ENCODE results near the gene PRICKLE2.

PRICKLE2 gene

DNA sequence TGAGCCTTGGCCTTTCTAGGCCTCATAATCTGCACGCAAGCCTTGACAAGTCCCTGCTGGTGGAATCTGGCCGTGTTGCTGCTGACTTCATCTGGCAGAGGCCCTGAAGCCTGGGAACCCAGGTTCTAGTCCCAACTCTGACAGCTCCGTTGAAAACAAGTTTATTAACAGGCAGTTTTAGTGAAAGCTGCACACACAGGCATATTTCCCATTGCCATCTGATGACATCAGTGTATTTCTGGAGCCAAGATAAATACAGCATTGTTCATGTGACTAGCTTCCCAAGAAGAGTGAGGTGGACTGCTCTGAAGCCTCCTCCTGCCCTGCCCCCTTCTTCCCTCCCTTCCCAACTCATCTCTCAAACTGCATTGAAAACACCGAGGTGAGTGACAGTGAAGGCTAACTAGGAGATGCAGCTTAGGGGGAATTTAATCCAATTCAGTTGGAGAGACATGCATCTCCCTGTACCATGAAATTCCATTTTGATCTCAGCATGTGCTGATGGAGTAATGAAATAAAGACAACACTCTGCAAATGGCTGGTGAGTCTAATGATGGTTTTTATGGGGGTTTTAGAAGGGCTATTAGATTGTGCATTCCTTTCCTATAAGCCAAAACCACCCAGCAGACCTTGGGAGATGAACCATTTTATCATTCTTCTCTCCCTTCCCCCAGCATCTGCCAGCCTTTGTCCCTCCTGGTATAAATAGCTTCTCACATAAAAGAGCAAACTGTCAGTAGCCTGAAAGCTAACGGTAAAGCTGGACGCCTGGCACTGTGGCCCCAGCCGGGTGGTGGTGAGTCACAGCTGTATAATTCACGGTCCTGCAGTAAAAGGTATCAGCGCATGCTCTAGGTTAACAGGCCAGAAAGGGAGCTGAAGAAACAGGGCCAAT is 38.0 kb downstream of the PRICKLE2 start:
- no peak for DNase-seq

DNA sequence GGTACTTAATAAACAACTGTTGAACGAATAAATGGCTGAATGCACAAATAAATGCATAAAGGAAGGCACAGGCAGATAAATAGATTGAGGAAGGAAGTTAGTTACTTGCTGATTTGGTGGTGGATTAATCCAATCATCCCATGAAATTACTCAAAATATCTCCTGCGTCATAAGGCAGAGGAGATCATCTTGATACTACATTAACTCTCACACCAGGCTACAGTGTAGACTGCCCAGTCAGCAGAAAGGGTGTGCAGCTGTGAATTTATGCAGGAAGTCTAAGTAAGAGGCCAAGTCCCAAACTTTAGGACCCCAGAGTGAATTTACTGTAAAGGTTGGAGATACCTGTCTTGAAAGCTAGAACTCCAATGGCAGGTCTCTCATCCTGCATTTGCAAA is 38.6 kb downstream of the PRICKLE2 start:
- DNase-seq = no peak

- no peak for DNase-seq
Observed at GRCh38 chr3:64185436-64185835, 39.8 kb downstream of the PRICKLE2 start.

GRCh38 chr3:64184621-64185020 is 40.6 kb downstream of the PRICKLE2 start:
- DNase-seq = no peak

DNA sequence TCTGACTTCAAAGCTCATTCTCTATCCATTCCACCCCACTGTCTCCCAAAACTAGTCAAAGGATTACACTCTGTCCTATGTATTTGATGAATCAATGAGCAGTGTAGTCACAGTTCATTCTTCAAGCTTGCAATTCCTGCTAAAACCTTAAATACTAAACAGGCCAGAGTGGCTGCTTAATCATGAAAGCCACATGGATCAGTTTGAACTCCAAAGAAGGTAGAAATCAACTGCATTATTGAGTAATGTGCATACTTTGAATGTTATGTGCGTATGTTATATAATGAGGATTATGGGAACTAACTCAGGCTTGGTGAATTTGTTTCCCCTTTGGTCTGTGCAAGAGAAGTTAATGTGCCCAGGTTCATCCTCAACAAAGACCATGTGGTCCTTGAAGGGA is 45.4 kb downstream of the PRICKLE2 start:
- DNase-seq = no peak

DNA sequence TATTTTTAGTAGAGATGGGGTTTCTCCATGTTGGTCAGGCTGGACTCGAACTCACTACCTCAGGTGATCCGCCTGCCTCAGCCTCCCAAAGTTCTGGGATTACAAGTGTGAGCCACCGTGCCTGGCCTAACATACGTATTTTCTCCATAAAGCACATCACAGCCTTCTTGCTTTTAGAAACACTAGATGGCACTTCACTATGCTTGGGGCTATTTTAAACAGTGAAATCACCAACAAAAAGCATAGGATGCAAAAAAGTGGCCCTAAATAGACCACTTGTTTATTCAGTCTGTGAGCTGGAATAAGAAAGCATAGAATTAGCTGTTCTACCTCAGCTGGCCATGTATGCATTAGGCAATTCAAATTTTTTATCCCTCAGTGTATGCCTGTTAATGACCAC is 46.0 kb downstream of the PRICKLE2 start:
- DNase-seq = no peak

- DNase-seq = no peak
Observed at GRCh38 chr3:64178419-64178818, 46.8 kb downstream of the PRICKLE2 start.

GRCh38 chr3:64176461-64176996 is 48.7 kb downstream of the PRICKLE2 start:
- no peak for DNase-seq

GRCh38 chr3:64174328-64174727 is 50.9 kb downstream of the PRICKLE2 start:
- DNase-seq = no peak

GRCh38 chr3:64173563-64173962 is 51.7 kb downstream of the PRICKLE2 start:
- DNase-seq = no peak

DNA sequence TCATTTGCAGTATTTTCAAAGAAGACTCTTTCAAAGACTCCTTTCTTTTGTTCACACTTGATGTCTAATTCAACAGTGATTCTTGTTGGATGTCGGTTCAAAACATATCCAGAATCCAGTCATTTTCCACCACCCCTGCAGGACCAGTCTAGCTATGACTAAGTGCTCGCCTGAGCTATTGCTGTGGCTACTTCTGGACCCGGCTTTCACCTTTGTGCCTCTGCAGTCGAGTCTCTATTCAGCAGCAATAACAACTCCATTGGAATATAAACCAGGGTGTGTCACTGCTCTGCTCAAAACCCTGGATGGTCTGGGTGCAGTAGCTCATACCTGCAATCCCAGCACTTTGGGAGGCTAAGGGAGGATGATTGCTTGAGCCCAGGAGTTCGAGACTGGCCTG is 55.0 kb downstream of the PRICKLE2 start:
- DNase-seq = no peak

GRCh38 chr3:64167868-64168267 is 57.4 kb downstream of the PRICKLE2 start:
- DNase-seq = no peak

- no peak for DNase-seq
Observed at GRCh38 chr3:64167351-64167750, 57.9 kb downstream of the PRICKLE2 start.

DNA sequence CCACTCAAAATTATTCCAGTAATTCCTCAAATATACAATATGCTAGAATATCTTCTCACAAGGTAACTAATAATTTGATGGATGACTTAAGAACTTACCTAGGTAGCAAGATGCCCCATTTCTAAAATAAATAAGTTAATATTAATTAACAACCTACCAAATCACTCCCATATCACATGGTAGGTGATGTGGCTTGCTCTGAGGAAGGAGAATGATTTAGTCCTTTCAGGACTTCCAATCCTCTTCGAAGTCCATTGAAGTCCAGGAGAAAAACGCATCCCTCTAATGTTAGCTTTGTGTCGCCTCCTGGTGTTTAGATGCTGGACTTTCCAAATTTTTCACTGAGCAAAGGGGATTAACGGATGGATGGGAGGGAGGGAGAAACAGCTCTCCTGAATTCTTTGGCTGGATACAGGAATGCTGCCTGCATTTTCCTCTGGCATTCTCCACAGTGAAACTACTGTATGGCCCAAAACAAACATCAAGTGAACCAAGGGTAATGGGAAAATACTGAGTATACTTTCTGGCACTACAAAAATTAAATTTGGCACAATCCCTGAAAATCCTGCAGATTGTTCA is 58.6 kb downstream of the PRICKLE2 start:
- no peak for DNase-seq

DNA sequence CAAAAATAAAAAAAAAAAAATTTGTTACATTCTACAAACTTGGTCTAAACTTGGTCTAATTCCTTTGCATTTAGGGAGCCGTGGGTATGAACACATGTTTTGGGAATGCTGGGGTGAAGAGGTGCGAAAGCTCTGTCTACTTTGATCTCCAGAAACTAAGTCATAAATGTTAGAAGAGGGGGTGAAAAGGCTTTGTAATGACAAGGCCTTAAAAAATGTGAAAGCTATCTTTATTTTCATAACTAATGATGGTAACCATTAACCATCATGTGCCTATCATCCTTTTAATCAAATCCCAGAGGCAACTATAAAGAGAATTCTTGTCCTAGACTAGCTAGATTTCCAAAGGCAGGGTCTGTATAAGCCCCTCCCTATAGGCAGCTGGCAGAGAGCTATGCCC is 60.9 kb downstream of the PRICKLE2 start:
- no peak for DNase-seq

GRCh38 chr3:64163755-64164148 is 61.5 kb downstream of the PRICKLE2 start:
- DNase-seq = no peak

- no peak for DNase-seq
Observed at GRCh38 chr3:64163019-64163754, 62.1 kb downstream of the PRICKLE2 start.

- no peak for DNase-seq
Observed at GRCh38 chr3:64161481-64161952, 63.7 kb downstream of the PRICKLE2 start.

- DNase-seq = no peak
Observed at GRCh38 chr3:64160000-64160695, 65.1 kb downstream of the PRICKLE2 start.

- no peak for DNase-seq
Observed at GRCh38 chr3:64158334-64158733, 66.9 kb downstream of the PRICKLE2 start.

- DNase-seq = no peak
Observed at GRCh38 chr3:64157150-64158035, 67.9 kb downstream of the PRICKLE2 start.

DNA sequence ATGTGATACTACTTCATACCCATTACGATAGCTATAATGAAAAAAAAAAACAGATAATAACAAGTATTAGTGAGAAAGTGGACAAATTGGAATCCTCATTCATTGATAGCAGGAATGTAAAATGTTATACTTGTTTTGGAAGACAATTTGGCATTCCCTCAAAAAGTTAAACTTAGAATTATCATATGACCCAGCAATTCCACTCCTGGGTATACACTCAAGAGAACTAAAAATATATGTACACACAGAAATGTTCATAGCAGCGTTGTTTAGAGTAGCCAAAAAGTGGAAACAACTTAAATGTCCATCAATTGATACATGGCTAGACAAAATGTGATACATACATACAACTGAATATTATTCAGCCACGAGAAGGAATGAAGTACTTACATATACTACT is 69.9 kb downstream of the PRICKLE2 start:
- no peak for DNase-seq

Data from KG1 (cell line).